Loucy (cell line): Measurements from ENCODE around the gene MLH1.

ENCODE experiments used
- EZH2phosphoT487 ChIP-seq: fragments of 200-600 bp; IDR thresholded peaks from 2 replicates; pipeline ENCODE4 v1.6.1; 2018; ENCODE audit warnings: antibody characterized with exemption, mild to moderate bottlenecking, moderate library complexity, borderline replicate concordance
- TF ChIP-seq, protein P1 (sequence below): fragments of 200-600 bp; sonication (generic); conservative IDR thresholded peaks from 2 replicates; pipeline ENCODE4 v1.5.1; 2014; ENCODE audit warnings: mild to moderate bottlenecking, antibody characterized with exemption, low read length

DNA sequence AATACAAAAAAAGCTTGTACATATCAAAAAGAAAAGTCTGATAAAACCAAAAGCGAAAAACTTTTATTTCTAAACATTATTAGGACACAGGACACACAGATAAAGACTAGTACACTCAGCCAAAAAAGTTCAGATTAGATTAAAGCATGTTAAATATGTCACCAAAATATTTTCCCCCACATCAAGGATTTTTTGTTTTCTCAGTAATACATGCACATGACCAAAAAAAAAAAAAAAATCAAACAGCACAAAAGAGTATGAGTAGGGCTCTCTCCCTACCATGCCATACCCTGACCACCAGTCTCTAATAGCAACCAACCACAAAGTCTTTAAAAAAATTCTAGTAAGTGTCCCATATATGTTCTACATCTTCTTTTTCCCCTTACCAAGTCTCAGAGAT lies 103.7 kb downstream of the MLH1 start:
- TF ChIP-seq, protein P1, sequence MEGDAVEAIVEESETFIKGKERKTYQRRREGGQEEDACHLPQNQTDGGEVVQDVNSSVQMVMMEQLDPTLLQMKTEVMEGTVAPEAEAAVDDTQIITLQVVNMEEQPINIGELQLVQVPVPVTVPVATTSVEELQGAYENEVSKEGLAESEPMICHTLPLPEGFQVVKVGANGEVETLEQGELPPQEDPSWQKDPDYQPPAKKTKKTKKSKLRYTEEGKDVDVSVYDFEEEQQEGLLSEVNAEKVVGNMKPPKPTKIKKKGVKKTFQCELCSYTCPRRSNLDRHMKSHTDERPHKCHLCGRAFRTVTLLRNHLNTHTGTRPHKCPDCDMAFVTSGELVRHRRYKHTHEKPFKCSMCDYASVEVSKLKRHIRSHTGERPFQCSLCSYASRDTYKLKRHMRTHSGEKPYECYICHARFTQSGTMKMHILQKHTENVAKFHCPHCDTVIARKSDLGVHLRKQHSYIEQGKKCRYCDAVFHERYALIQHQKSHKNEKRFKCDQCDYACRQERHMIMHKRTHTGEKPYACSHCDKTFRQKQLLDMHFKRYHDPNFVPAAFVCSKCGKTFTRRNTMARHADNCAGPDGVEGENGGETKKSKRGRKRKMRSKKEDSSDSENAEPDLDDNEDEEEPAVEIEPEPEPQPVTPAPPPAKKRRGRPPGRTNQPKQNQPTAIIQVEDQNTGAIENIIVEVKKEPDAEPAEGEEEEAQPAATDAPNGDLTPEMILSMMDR, result no peak
- no peak for TF ChIP-seq EZH2phosphoT487
